A549 (cell line): ENCODE measurements around the gene TSTD2. TPM values are rescaled to one million over a fixed set of nuclear protein-coding genes. Genes with fewer than 3 reads are reported as not detected.

ENCODE experiments used
- ATAC-seq, 2 experiments: fragments of 200-7000 bp in 1 of 2; fragments of >200 bp in 1 of 2; cut with Nextera tagmentation in 1 of 2; cut with Tn5 transposase in 1 of 2; 3 replicates each; pipeline versions ENCODE4 v1.8.0 to v1.9.1; 2018 to 2020; ENCODE audit warnings: mild to moderate bottlenecking in 1 of 2, moderate library complexity in 1 of 2
- CTCF ChIA-PET: fragments of 300-600 bp; sonication (Branson Sonifier 250); formaldehyde crosslinking; extraction: SDS; loops from one replicate; lab custom pipeline; 2021; ENCODE audit warnings: antibody characterized with exemption, inconsistent platforms; lab: Yijun Ruan, JAX
- POLR2A ChIA-PET: fragments of 350-600 bp; formaldehyde crosslinking; extraction: SDS; loops from one replicate; lab custom pipeline; 2021; ENCODE audit warnings: antibody characterized with exemption, inconsistent platforms; lab: Yijun Ruan, JAX
- DNase-seq, 2 experiments: peaks; one replicate each; pipeline versions ENCODE4 v3.0.0 to v3.0.0-alpha.2; 2011 to 2016; ENCODE audit warnings: low read depth in 1 of 2, low spot score in 1 of 2
- FAIRE-seq: peaks from 2 replicates; lab custom pipeline; 2011; peaks lifted over from hg19 to GRCh38; lab: Jason Lieb, UNC
- H3K27ac ChIP-seq, 2 experiments: fragments of >200 bp; sonication (Bioruptor Twin); formaldehyde crosslinking; 3 replicates each; pipeline ENCODE4 v1.5.1; 2016 to 2017
- H3K4me1 ChIP-seq: fragments of >200 bp; sonication (Bioruptor Twin); formaldehyde crosslinking; 3 replicates; pipeline ENCODE4 v1.6.1; 2016
- H3K4me2 ChIP-seq: fragments of >200 bp; sonication (Bioruptor Twin); formaldehyde crosslinking; 3 replicates; pipeline ENCODE4 v1.6.1; 2016
- H3K4me3 ChIP-seq: fragments of >200 bp; sonication (Bioruptor Twin); formaldehyde crosslinking; 3 replicates; pipeline ENCODE4 v1.5.1; 2016
- H3K9me3 ChIP-seq: fragments of >200 bp; sonication (Bioruptor Twin); formaldehyde crosslinking; 3 replicates; pipeline ENCODE4 v1.6.1; 2016
- ATOH8 ChIP-seq: fragments of 250-450 bp; sonication (Bioruptor Pico); IDR thresholded peaks from 2 replicates; pipeline ENCODE4 v1.5.0; 2020; ENCODE audit warnings: low read depth, mild to moderate bottlenecking, moderate library complexity
- BHLHE40 ChIP-seq: IDR thresholded peaks from 2 replicates; pipeline ENCODE4 v1.6.1; 2012; ENCODE audit warnings: low read depth, low read length, inconsistent platforms
- CBX2 ChIP-seq: fragments of 200-600 bp; sonication (generic); IDR thresholded peaks from 2 replicates; pipeline ENCODE4 v1.6.1; 2016; ENCODE audit warnings: low read depth, mild to moderate bottlenecking, borderline replicate concordance
- CBX8 ChIP-seq: fragments of 200-600 bp; sonication (generic); IDR thresholded peaks from 2 replicates; pipeline ENCODE4 v1.6.1; 2016
- CHD2 ChIP-seq: fragments of 150-350 bp; IDR thresholded peaks from 2 replicates; pipeline ENCODE4 v1.6.1; 2014; ENCODE audit warnings: low read length; ENCODE audit not compliant: partially characterized antibody
- CHD4 ChIP-seq: fragments of 200-600 bp; sonication (generic); IDR thresholded peaks from 2 replicates; pipeline ENCODE4 v1.6.1; 2016; ENCODE audit warnings: antibody characterized with exemption, mild to moderate bottlenecking, borderline replicate concordance
- CTCF ChIP-seq: fragments of >200 bp; sonication (Bioruptor Twin); formaldehyde crosslinking; IDR thresholded peaks from 3 replicates; pipeline ENCODE4 v1.5.1; 2016
- EHF ChIP-seq: fragments of 250-450 bp; sonication (Bioruptor Pico); IDR thresholded peaks from 2 replicates; pipeline ENCODE4 v1.5.0; 2020; ENCODE audit warnings: mild to moderate bottlenecking
- EHMT2 ChIP-seq: fragments of 200-600 bp; sonication (generic); IDR thresholded peaks from 2 replicates; pipeline ENCODE4 v1.6.1; 2016; ENCODE audit warnings: antibody characterized with exemption, low read depth, mild to moderate bottlenecking, moderate library complexity
- EP300 ChIP-seq, 2 experiments: fragments of >200 bp; sonication (Bioruptor Twin); formaldehyde crosslinking; IDR thresholded peaks; 2 replicates in 1 of 2; 3 replicates in 1 of 2; pipeline ENCODE4 v1.6.1; 2016 to 2017
- FOSB ChIP-seq: fragments of 250-450 bp; sonication (Bioruptor Pico); IDR thresholded peaks from 2 replicates; pipeline ENCODE4 v1.5.0; 2020; ENCODE audit warnings: mild to moderate bottlenecking, moderate library complexity
- FOSL2 ChIP-seq, 2 experiments: fragments of 450-650 bp in 1 of 2; fragments of >200 bp in 1 of 2; sonication (Bioruptor Twin) in 1 of 2; formaldehyde crosslinking; IDR thresholded peaks; 2 replicates each; pipeline versions ENCODE4 v1.5.0 to v1.6.1; 2016 to 2020; ENCODE audit warnings: mild to moderate bottlenecking in 1 of 2, moderate library complexity in 1 of 2
- FOXS1 ChIP-seq: fragments of 250-450 bp; sonication (Bioruptor Pico); IDR thresholded peaks from 2 replicates; pipeline ENCODE4 v1.5.0; 2020; ENCODE audit warnings: mild to moderate bottlenecking, moderate library complexity
- GATA3 ChIP-seq: IDR thresholded peaks from 2 replicates; pipeline ENCODE4 v1.6.1; 2012; ENCODE audit warnings: borderline replicate concordance
- HOXB13 ChIP-seq: fragments of 250-450 bp; sonication (Bioruptor Pico); IDR thresholded peaks from 2 replicates; pipeline ENCODE4 v1.5.0; 2020; ENCODE audit warnings: low read depth, mild to moderate bottlenecking, moderate library complexity
- JUN ChIP-seq, 2 experiments: fragments of >200 bp; sonication (Bioruptor Twin); formaldehyde crosslinking; IDR thresholded peaks; 2 replicates in 1 of 2; 3 replicates in 1 of 2; pipeline ENCODE4 v1.6.1; 2016 to 2017
- KDM1A ChIP-seq: fragments of 200-600 bp; sonication (generic); IDR thresholded peaks from 2 replicates; pipeline ENCODE4 v1.6.1; 2016; ENCODE audit warnings: low read depth, mild to moderate bottlenecking
- NFE2L2 ChIP-seq: fragments of 150-350 bp; conservative IDR thresholded peaks from 2 replicates; pipeline ENCODE4 v1.6.1; 2014; ENCODE audit warnings: low read length
- NPAS2 ChIP-seq: fragments of 250-450 bp; sonication (Bioruptor Pico); IDR thresholded peaks from 2 replicates; pipeline ENCODE4 v1.8.0; 2022; ENCODE audit warnings: mild to moderate bottlenecking, moderate library complexity, borderline replicate concordance
- NR3C1 ChIP-seq: fragments of >200 bp; sonication (Bioruptor Twin); formaldehyde crosslinking; IDR thresholded peaks from 3 replicates; pipeline ENCODE4 v1.6.1; 2017
- PHF8 ChIP-seq: fragments of 200-600 bp; sonication (generic); IDR thresholded peaks from 2 replicates; pipeline ENCODE4 v1.6.1; 2016; ENCODE audit warnings: low read depth, mild to moderate bottlenecking, antibody characterized with exemption, moderate library complexity, borderline replicate concordance
- POLR2AphosphoS2 ChIP-seq: conservative IDR thresholded peaks from 2 replicates; pipeline ENCODE4 v1.6.1; 2012; ENCODE audit warnings: low read length, improper control_type of control experiment, inconsistent platforms
- RARB ChIP-seq: fragments of 250-450 bp; sonication (Bioruptor Pico); IDR thresholded peaks from 2 replicates; pipeline ENCODE4 v1.8.0; 2021; ENCODE audit warnings: mild to moderate bottlenecking, moderate library complexity
- RCOR1 ChIP-seq: fragments of 150-350 bp; IDR thresholded peaks from 2 replicates; pipeline ENCODE4 v1.6.1; 2014; ENCODE audit warnings: antibody characterized with exemption, low read length, low read depth
- RNF2 ChIP-seq: fragments of 200-600 bp; sonication (generic); IDR thresholded peaks from 2 replicates; pipeline ENCODE4 v1.6.1; 2016; ENCODE audit warnings: low read depth, mild to moderate bottlenecking, antibody characterized with exemption, moderate library complexity, borderline replicate concordance
- TP53 ChIP-seq: fragments of 250-450 bp; sonication (Bioruptor Pico); IDR thresholded peaks from 2 replicates; pipeline ENCODE4 v1.5.0; 2021; ENCODE audit warnings: mild to moderate bottlenecking, moderate library complexity
- ZSCAN20 ChIP-seq: fragments of 250-450 bp; sonication (Bioruptor Pico); IDR thresholded peaks from 2 replicates; pipeline ENCODE4 v1.8.0; 2022; ENCODE audit warnings: mild to moderate bottlenecking, moderate library complexity
- WGBS: methylation state at CpG from one replicate; pipeline ENCODE4 v1.1.6; 2017; ENCODE audit errors: missing lambda C conversion rate; 5-methylcytosine and 5-hydroxymethylcytosine counted together
- polyA plus RNA-seq, 4 experiments: library from polyadenylated mRNA; depleted of rRNA in 3 of 4; stranded (reverse); fragments of >200 nt; fragmentation: RNase III in 1 of 4; extraction: RNeasy Plus Mini Kit Qiagen cat#74134 plus additional on column Dnase treatment in 1 of 4; gene quantifications; 2 replicates in 3 of 4; 3 replicates in 1 of 4; pipeline ENCODE4 v1.2.3, GENCODE V29; 2011 to 2017
- TF ChIP-seq, protein P1 (sequence below): fragments of >200 bp; sonication (Bioruptor Twin); formaldehyde crosslinking; IDR thresholded peaks from 3 replicates; pipeline ENCODE4 v1.6.1; 2016
- TF ChIP-seq, protein P2 (sequence below): IDR thresholded peaks from 2 replicates; pipeline ENCODE4 v1.6.1; 2012; ENCODE audit warnings: low read depth, borderline replicate concordance

Gene TSTD2
- polyA plus RNA-seq, 2 of the 4 experiments (the other 2 are of a cell fraction), result 11.4 to 37.4 TPM

DNA sequence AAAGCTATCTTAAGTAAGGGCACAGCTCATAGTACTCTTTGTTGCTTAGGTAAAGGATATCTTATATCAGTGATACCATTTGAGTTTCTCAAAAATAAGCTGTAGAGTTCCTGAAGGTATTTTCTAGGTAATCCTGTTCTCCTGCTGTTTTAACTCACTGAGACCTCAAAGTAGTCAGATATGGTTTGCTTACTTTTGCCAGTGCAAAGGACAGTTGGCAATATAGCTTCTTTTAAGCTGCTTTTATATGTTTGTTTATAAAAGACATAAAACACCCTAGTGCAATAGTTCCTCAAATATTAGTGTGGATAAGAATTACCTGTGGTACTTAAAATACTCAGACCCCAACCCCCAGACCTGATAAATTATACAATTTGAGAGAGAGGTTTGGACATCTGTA lies 12.6 kb upstream of the TSTD2 start:
- no peak for DNase-seq
- TF ChIP-seq KDM1A, result no peak
- no peak for TF ChIP-seq FOSB (CRISPR knock-in tag)
- no peak for TF ChIP-seq CBX2
- no peak for TF ChIP-seq RNF2
- TF ChIP-seq FOSL2 (IDR thresholded peaks at IDR 0.05), result no peak
- no peak for TF ChIP-seq FOSL2 (CRISPR knock-in tag; IDR thresholded peaks at IDR 0.05)
- TF ChIP-seq ZSCAN20 (CRISPR knock-in tag), result no peak
- no peak for TF ChIP-seq CHD4
- TF ChIP-seq TP53 (CRISPR knock-in tag), result no peak
- TF ChIP-seq CBX8, result no peak
- no peak for TF ChIP-seq FOXS1 (CRISPR knock-in tag)
- TF ChIP-seq CTCF, result no peak
- no peak for TF ChIP-seq ATOH8
- no peak for TF ChIP-seq HOXB13 (CRISPR knock-in tag)
- TF ChIP-seq RARB (CRISPR knock-in tag), result no peak
- no peak for TF ChIP-seq NFE2L2
- TF ChIP-seq JUN (IDR thresholded peaks at IDR 0.05), result no peak
- no peak for TF ChIP-seq POLR2AphosphoS2
- no peak for TF ChIP-seq GATA3
- POLR2A ChIA-PET, result interaction anchor here (3.4 kb wide), 1 partner anchor 13 kb away, joined by 22 read pairs; the partner anchor contains the start of genes NCBP1 and TSTD2
- no peak overlapping the region for H3K4me2 ChIP-seq
- no peak overlapping the region for H3K4me3 ChIP-seq
- ATAC-seq, result no peak
- no peak for FAIRE-seq
- H3K27ac ChIP-seq, result no peak overlapping the region
- no peaks in the 10 kb centered on the region for H3K4me1 ChIP-seq
- CTCF ChIA-PET, result interaction anchor here (0.7 to 2.2 kb wide), 8 partner anchors 11 to 389 kb away, joined by 3 to 6 read pairs (median 3); partner anchors contain the start of genes NCBP1 and TSTD2
- H3K9me3 ChIP-seq, result no peaks in the 10 kb centered on the region

DNA sequence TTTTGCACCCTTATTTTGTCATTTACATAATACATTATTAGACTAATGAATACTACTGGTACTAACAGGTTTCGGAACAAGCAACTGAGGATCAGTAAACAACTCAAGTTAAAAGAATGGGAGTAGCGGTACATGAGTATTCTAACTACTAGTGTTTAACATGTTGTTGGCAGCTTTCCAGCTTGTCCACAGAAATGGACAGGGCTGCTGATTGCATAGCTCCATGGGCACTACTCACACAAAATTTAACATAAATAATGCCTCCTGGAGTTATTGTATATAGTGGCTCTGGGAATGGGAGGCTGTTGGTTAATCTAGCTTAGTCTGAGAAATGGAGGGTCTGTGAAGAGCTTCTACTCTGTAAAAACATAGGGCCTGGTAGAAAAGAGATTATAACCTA lies 7.2 kb upstream of the TSTD2 start:
- POLR2A ChIA-PET, result no interaction called here
- 94% methylated on average over 2 of the region's 2 CpGs for WGBS
- DNase-seq (no peak), ATAC-seq (no peak), FAIRE-seq (no peak)
- no peak overlapping the region for H3K4me3 ChIP-seq
- no peaks in the 10 kb centered on the region for H3K9me3 ChIP-seq
- CTCF ChIA-PET, result interaction anchor here (0.7 kb wide), 1 partner anchor 42 kb away, joined by 3 read pairs; no protein-coding TSS in a partner anchor
- no peak overlapping the region for H3K27ac ChIP-seq
- no peak overlapping the region for H3K4me2 ChIP-seq
- TF ChIP-seq EHMT2 (no peak), EHF (CRISPR knock-in tag) (no peak), BHLHE40 (no peak), CTCF (no peak), EP300 (IDR thresholded peaks at IDR 0.05) (no peak), PHF8 (no peak), FOXS1 (CRISPR knock-in tag) (no peak), CHD2 (no peak), RCOR1 (no peak), CHD4 (no peak), RNF2 (no peak), NR3C1 (no peak), NPAS2 (no peak)
- TF ChIP-seq, protein P1, sequence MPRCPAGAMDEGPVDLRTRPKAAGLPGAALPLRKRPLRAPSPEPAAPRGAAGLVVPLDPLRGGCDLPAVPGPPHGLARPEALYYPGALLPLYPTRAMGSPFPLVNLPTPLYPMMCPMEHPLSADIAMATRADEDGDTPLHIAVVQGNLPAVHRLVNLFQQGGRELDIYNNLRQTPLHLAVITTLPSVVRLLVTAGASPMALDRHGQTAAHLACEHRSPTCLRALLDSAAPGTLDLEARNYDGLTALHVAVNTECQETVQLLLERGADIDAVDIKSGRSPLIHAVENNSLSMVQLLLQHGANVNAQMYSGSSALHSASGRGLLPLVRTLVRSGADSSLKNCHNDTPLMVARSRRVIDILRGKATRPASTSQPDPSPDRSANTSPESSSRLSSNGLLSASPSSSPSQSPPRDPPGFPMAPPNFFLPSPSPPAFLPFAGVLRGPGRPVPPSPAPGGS, result no peak
- TF ChIP-seq, protein P2, sequence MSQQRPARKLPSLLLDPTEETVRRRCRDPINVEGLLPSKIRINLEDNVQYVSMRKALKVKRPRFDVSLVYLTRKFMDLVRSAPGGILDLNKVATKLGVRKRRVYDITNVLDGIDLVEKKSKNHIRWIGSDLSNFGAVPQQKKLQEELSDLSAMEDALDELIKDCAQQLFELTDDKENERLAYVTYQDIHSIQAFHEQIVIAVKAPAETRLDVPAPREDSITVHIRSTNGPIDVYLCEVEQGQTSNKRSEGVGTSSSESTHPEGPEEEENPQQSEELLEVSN, result no peak
- H3K4me1 ChIP-seq, result peaks cover 32% of the 10 kb centered on the region
